SK-N-SH (cell line): Measurements from ENCODE around the gene SCARB2. TPM values are rescaled to one million over a fixed set of nuclear protein-coding genes. Genes with fewer than 3 reads are reported as not detected.

Experiments
- CTCF ChIA-PET: fragments of 300-600, 350-600 bp; formaldehyde crosslinking; extraction: SDS; loops from one replicate; lab custom pipeline; 2021; lab: Yijun Ruan, JAX
- POLR2A ChIA-PET: fragments of 350-600 bp; sonication (Branson Sonifier 250); formaldehyde crosslinking; extraction: SDS; loops from one replicate; lab custom pipeline; 2020; ENCODE audit warnings: antibody characterized with exemption, inconsistent platforms; lab: Yijun Ruan, JAX
- DNase-seq: peaks from one replicate; pipeline ENCODE4 v3.0.0; 2012
- H2AFZ ChIP-seq: fragments of 200-600 bp; sonication (generic); 2 replicates; pipeline ENCODE4 v1.8.1; 2016; ENCODE audit warnings: antibody characterized with exemption, mild to moderate bottlenecking, low read depth
- H3F3A ChIP-seq: fragments of 200-600 bp; sonication (generic); replicated peaks from 2 replicates; pipeline ENCODE3; 2016; ENCODE audit warnings: antibody characterized with exemption, mild to moderate bottlenecking; ENCODE audit not compliant: insufficient read depth
- H3K27ac ChIP-seq, 2 experiments: fragments of 200-500 bp in 1 of 2; fragments of 200-600 bp in 1 of 2; sonication (Bioruptor generic) in 1 of 2; sonication (generic), shearing (Covaris generic) in 1 of 2; 2 replicates each; pipeline versions ENCODE4 v1.5.1 to v1.6.1; 2014 to 2016; ENCODE audit warnings: low read depth in 2 of 2, inconsistent platforms in 1 of 2, low read length in 1 of 2, mild to moderate bottlenecking in 1 of 2, mixed read lengths in 1 of 2
- H3K27me3 ChIP-seq: fragments of 200-600 bp; sonication (generic), shearing (Covaris generic); 2 replicates; pipeline ENCODE4 v1.6.1; 2016; ENCODE audit warnings: mixed run types; ENCODE audit not compliant: insufficient read depth
- H3K36me3 ChIP-seq, 2 experiments: fragments of 200-500 bp in 1 of 2; fragments of 200-600 bp in 1 of 2; sonication (Bioruptor generic) in 1 of 2; sonication (generic) in 1 of 2; replicated peaks in 1 of 2; 2 replicates each; pipeline versions ENCODE3 to v1.5.1; 2014 to 2016; ENCODE audit warnings: low read length in 1 of 2, mild to moderate bottlenecking in 1 of 2; ENCODE audit not compliant: insufficient read depth in 2 of 2, control insufficient read depth in 1 of 2
- H3K4me1 ChIP-seq, 2 experiments: fragments of 200-500 bp in 1 of 2; fragments of 200-600 bp in 1 of 2; sonication (Bioruptor generic) in 1 of 2; sonication (generic), shearing (Covaris generic) in 1 of 2; 2 replicates each; pipeline versions ENCODE4 v1.5.1 to v1.6.1; 2014 to 2016; ENCODE audit warnings: low read depth in 1 of 2, low read length in 1 of 2, mixed run types in 1 of 2; ENCODE audit not compliant: insufficient read depth in 2 of 2, control insufficient read depth in 1 of 2
- H3K4me2 ChIP-seq: fragments of 200-600 bp; sonication (generic), shearing (Covaris generic); 2 replicates; pipeline ENCODE4 v1.6.1; 2017; ENCODE audit warnings: mixed run types
- H3K4me3 ChIP-seq, 2 experiments: fragments of 200-500 bp in 1 of 2; fragments of 200-600 bp in 1 of 2; sonication (Bioruptor generic) in 1 of 2; sonication (generic), shearing (Covaris generic) in 1 of 2; 2 replicates each; pipeline versions ENCODE4 v1.5.1 to v1.8.1; 2014 to 2016; ENCODE audit warnings: low read depth in 2 of 2, inconsistent platforms in 1 of 2, low read length in 1 of 2, mild to moderate bottlenecking in 1 of 2, mixed read lengths in 1 of 2, moderate library complexity in 1 of 2
- H3K79me2 ChIP-seq: fragments of 200-600 bp; sonication (generic); 2 replicates; pipeline ENCODE4 v1.8.1; 2017; ENCODE audit warnings: mild to moderate bottlenecking; ENCODE audit not compliant: insufficient read depth
- H3K9ac ChIP-seq: fragments of 200-600 bp; sonication (generic); 2 replicates; pipeline ENCODE4 v1.6.1; 2017; ENCODE audit warnings: mixed run types
- H3K9me2 ChIP-seq: fragments of 200-600 bp; sonication (generic); 2 replicates; pipeline ENCODE4 v1.6.1; 2017; ENCODE audit warnings: mixed run types
- H3K9me3 ChIP-seq: fragments of 200-600 bp; sonication (generic); 2 replicates; pipeline ENCODE4 v1.6.1; 2017; ENCODE audit warnings: mixed run types, mild to moderate bottlenecking, moderate library complexity
- H4K20me1 ChIP-seq: fragments of 200-600 bp; sonication (generic); 2 replicates; pipeline ENCODE4 v1.6.1; 2017; ENCODE audit warnings: mild to moderate bottlenecking, mixed run types; ENCODE audit not compliant: insufficient read depth
- EP300 ChIP-seq, 2 experiments: IDR thresholded peaks; 2 replicates each; pipeline versions ENCODE4 v1.4.0 to v1.6.1; 2012; ENCODE audit warnings: borderline replicate concordance in 1 of 2, low read depth in 1 of 2, low read length in 1 of 2
- JUND ChIP-seq: IDR thresholded peaks from 2 replicates; pipeline ENCODE4 v1.4.0; 2012
- MEF2A ChIP-seq: IDR thresholded peaks from 2 replicates; pipeline ENCODE4 v1.4.0; 2012; ENCODE audit warnings: low read depth, borderline replicate concordance
- NFIC ChIP-seq: IDR thresholded peaks from 2 replicates; pipeline ENCODE4 v1.4.0; 2012; ENCODE audit warnings: borderline replicate concordance
- PBX3 ChIP-seq: IDR thresholded peaks from 2 replicates; pipeline ENCODE4; 2012
- POLR2AphosphoS5 ChIP-seq: IDR thresholded peaks from 2 replicates; pipeline ENCODE4 v1.6.1; 2012; ENCODE audit warnings: low read depth, low read length
- RAD21 ChIP-seq: IDR thresholded peaks from 2 replicates; pipeline ENCODE4 v1.6.1; 2012; ENCODE audit warnings: mild to moderate bottlenecking, low read length
- REST ChIP-seq: IDR thresholded peaks from 2 replicates; pipeline ENCODE4 v1.6.1; 2012; ENCODE audit warnings: mild to moderate bottlenecking, low read depth, low read length, moderate library complexity
- RFX5 ChIP-seq: IDR thresholded peaks from 2 replicates; pipeline ENCODE4 v1.6.1; 2012; ENCODE audit warnings: mild to moderate bottlenecking, improper control_type of control experiment, low read length
- RXRA ChIP-seq: IDR thresholded peaks from 2 replicates; pipeline ENCODE4 v1.4.0; 2012; ENCODE audit warnings: low read depth, mild to moderate bottlenecking, borderline replicate concordance
- SMC3 ChIP-seq: IDR thresholded peaks from 2 replicates; pipeline ENCODE4 v1.6.1; 2012; ENCODE audit warnings: low read depth, low read length, improper control_type of control experiment
- USF1 ChIP-seq: IDR thresholded peaks from 2 replicates; pipeline ENCODE4 v1.4.0; 2012; ENCODE audit warnings: low read depth, borderline replicate concordance
- USF2 ChIP-seq: fragments of 150-350 bp; IDR thresholded peaks from 2 replicates; pipeline ENCODE4 v1.6.1; 2017; ENCODE audit warnings: antibody characterized with exemption, low read length, low read depth, borderline replicate concordance
- YY1 ChIP-seq: IDR thresholded peaks from 2 replicates; pipeline ENCODE4 v1.4.0; 2012; ENCODE audit warnings: low read depth, mild to moderate bottlenecking
- WGBS: methylation state at CpG from one replicate; pipeline ENCODE4 v1.1.6; 2017; ENCODE audit warnings: low lambda C conversion rate; 5-methylcytosine and 5-hydroxymethylcytosine counted together
- polyA plus RNA-seq, 3 experiments: library from polyadenylated mRNA; depleted of rRNA; stranded (reverse); fragments of >200 nt; gene quantifications; 2 replicates each; pipeline ENCODE4 v1.2.3, GENCODE V29; 2012

Gene SCARB2
- polyA plus RNA-seq, 1 of the 3 experiments (the other 2 are of a cell fraction), result 82.6 TPM

GRCh38 chr4:76256032-76256431, 42.4 kb upstream of the SCARB2 start:
- TF ChIP-seq JUND (no peak), RFX5 (no peak), NFIC (no peak), REST (no peak), MEF2A (no peak), USF2 (no peak), PBX3 (no peak), YY1 (no peak), SMC3 (no peak)
- Histone ChIP-seq H2AFZ (no peak overlapping the region), H3K4me3 (no peak overlapping the region), H3K9me3 (no peaks in the 10 kb centered on the region), H3K79me2 (no peaks in the 10 kb centered on the region), H3K9ac (no peak overlapping the region), H4K20me1 (no peaks in the 10 kb centered on the region), H3K4me1 (peaks cover 0 to 7% of the 10 kb centered on the region in 2 experiments; a peak in 1 of 4 replicates), H3K36me3 (no peaks in the 10 kb centered on the region), H3K4me2 (no peak overlapping the region), H3K27me3 (peaks cover 9% of the 10 kb centered on the region; the same call in 1 of the 2 replicates), H3K9me2 (no peaks in the 10 kb centered on the region), H3F3A (no peaks in the 10 kb centered on the region), H3K27ac (no peak overlapping the region)
- ChIA-PET POLR2A (interaction anchor here (0.9 kb wide), 1 partner anchor 50 kb away, joined by 3 read pairs; the partner anchor contains the start of gene STBD1), CTCF (interaction anchor here (0.7 to 6.4 kb wide), 2 partner anchors 11 to 77 kb away, joined by 3 to 42 read pairs; no protein-coding TSS in a partner anchor)
- no peak for DNase-seq
- 78% methylated on average over 3 of the region's 6 CpGs for WGBS

GRCh38 chr4:76253511-76253910, 39.9 kb upstream of the SCARB2 start:
- Histone ChIP-seq H3K4me2 (no peak overlapping the region), H3K4me3 (no peak overlapping the region), H3K27ac (no peak overlapping the region), H3K9me3 (no peaks in the 10 kb centered on the region), H3K79me2 (no peaks in the 10 kb centered on the region), H3K9me2 (no peaks in the 10 kb centered on the region), H4K20me1 (no peaks in the 10 kb centered on the region), H3K36me3 (no peaks in the 10 kb centered on the region), H3F3A (no peaks in the 10 kb centered on the region), H2AFZ (no peak overlapping the region), H3K27me3 (peaks cover 9% of the 10 kb centered on the region; the same call in 1 of the 2 replicates), H3K4me1 (peaks cover 0 to 9% of the 10 kb centered on the region in 2 experiments; a peak in 1 of 4 replicates), H3K9ac (no peak overlapping the region)
- CTCF ChIA-PET, result interaction anchor here (0.6 to 6.4 kb wide), 6 partner anchors 11 to 379 kb away, joined by 3 to 42 read pairs (median 12); no protein-coding TSS in a partner anchor
- WGBS, result 61% methylated on average over 6 of the region's 6 CpGs
- POLR2A ChIA-PET, result no interaction called here
- TF ChIP-seq SMC3 (no peak), RAD21 (no peak), EP300 (IDR thresholded peaks at IDR 0.05; ENCODE audit: borderline replicate concordance in 1 of 2, low read depth in 1 of 2, low read length in 1 of 2) (no peak), RXRA (no peak), POLR2AphosphoS5 (no peak), USF1 (no peak), MEF2A (no peak)
- DNase-seq, result no peak
